IMR-90 (cell line): Measurements from ENCODE around the gene ANTXR1. TPM values are rescaled to one million over a fixed set of nuclear protein-coding genes. Genes with fewer than 3 reads are reported as not detected.

ENCODE experiments used
- ATAC-seq: fragments of 200-7000 bp; cut with Tn5 transposase; 2 replicates; pipeline ENCODE4 v1.9.1; 2020; ENCODE audit warnings: low read depth, mild to moderate bottlenecking, moderate library complexity
- BruUV-seq: library from RNA; stranded (reverse); fragments of 400-500 nt; replicated peaks from 2 replicates; lab custom pipeline; 2021; lab: Mats Ljungman, UMichigan
- CTCF ChIA-PET: fragments of 300-600 bp; formaldehyde crosslinking; extraction: SDS; loops from one replicate; lab custom pipeline; 2021; ENCODE audit warnings: antibody characterized with exemption; lab: Yijun Ruan, JAX
- POLR2A ChIA-PET: fragments of 300-600 bp; sonication (Branson Sonifier 250); formaldehyde crosslinking; loops from one replicate; lab custom pipeline; 2022; ENCODE audit warnings: antibody characterized with exemption; ENCODE audit not compliant: unreplicated experiment; lab: Charles Lee
- DNase-seq: peaks from one replicate; pipeline ENCODE4 v3.0.0; 2013
- H2AFZ ChIP-seq: replicated peaks from 2 replicates; pipeline ENCODE3; 2013; ENCODE audit warnings: low read length, mild to moderate bottlenecking; ENCODE audit not compliant: poor library complexity
- H2AK5ac ChIP-seq: 2 replicates; pipeline ENCODE4 v1.6.1; 2013; ENCODE audit warnings: low read depth, low read length, inconsistent platforms
- H2AK9ac ChIP-seq: replicated peaks from 2 replicates; pipeline ENCODE3; 2013; ENCODE audit warnings: mild to moderate bottlenecking, low read depth, low read length, moderate library complexity; ENCODE audit not compliant: poor library complexity
- H2BK120ac ChIP-seq: 2 replicates; pipeline ENCODE4 v1.6.1; 2013; ENCODE audit warnings: low read depth, low read length, inconsistent platforms
- H2BK15ac ChIP-seq: 3 replicates; pipeline ENCODE4 v1.6.1; 2013; ENCODE audit warnings: low read depth, low read length, inconsistent platforms
- H2BK20ac ChIP-seq: 2 replicates; pipeline ENCODE4 v1.6.1; 2013; ENCODE audit warnings: low read depth, mild to moderate bottlenecking, inconsistent platforms, low read length, moderate library complexity
- H2BK5ac ChIP-seq: 2 replicates; pipeline ENCODE4 v1.6.1; 2013; ENCODE audit warnings: mild to moderate bottlenecking, low read depth, low read length, inconsistent platforms; ENCODE audit not compliant: poor library complexity, severe bottlenecking
- H3K14ac ChIP-seq: replicated peaks from 2 replicates; pipeline ENCODE4 v1.6.1; 2013; ENCODE audit warnings: low read depth, low read length, inconsistent platforms
- H3K18ac ChIP-seq: 2 replicates; pipeline ENCODE4 v1.6.1; 2013; ENCODE audit warnings: low read depth, low read length, control low read depth
- H3K23ac ChIP-seq: 2 replicates; pipeline ENCODE4 v1.6.1; 2013; ENCODE audit warnings: low read depth, low read length, inconsistent platforms
- H3K27ac ChIP-seq: 2 replicates; pipeline ENCODE4 v1.5.1; 2013; ENCODE audit warnings: mild to moderate bottlenecking, control low read depth, low read length; ENCODE audit not compliant: insufficient read depth
- H3K27me3 ChIP-seq: 2 replicates; pipeline ENCODE4 v1.6.1; 2013; ENCODE audit warnings: low read length; ENCODE audit not compliant: control insufficient read depth, insufficient read depth
- H3K36me3 ChIP-seq: 2 replicates; pipeline ENCODE4 v1.6.1; 2013; ENCODE audit warnings: low read length, mixed read lengths; ENCODE audit not compliant: control insufficient read depth, insufficient read depth
- H3K4ac ChIP-seq: 2 replicates; pipeline ENCODE4 v1.6.1; 2013; ENCODE audit warnings: low read depth, low read length, inconsistent platforms
- H3K4me1 ChIP-seq: 2 replicates; pipeline ENCODE4 v1.6.1; 2013; ENCODE audit warnings: low read length, mixed read lengths; ENCODE audit not compliant: control insufficient read depth, insufficient read depth
- H3K4me2 ChIP-seq: 2 replicates; pipeline ENCODE4 v1.6.1; 2013; ENCODE audit warnings: low read depth, mild to moderate bottlenecking, control low read depth, low read length, moderate library complexity
- H3K4me3 ChIP-seq: 2 replicates; pipeline ENCODE4 v1.5.1; 2013; ENCODE audit warnings: low read depth, mild to moderate bottlenecking, control low read depth, low read length, moderate library complexity; ENCODE audit not compliant: insufficient read depth
- H3K56ac ChIP-seq: 2 replicates; pipeline ENCODE4 v1.6.1; 2013; ENCODE audit warnings: low read length, inconsistent platforms; ENCODE audit not compliant: insufficient read depth; ENCODE audit errors: extremely low read depth
- H3K79me1 ChIP-seq, 2 experiments: 2 replicates each; pipeline ENCODE4 v1.6.1; 2013; ENCODE audit warnings: low read length in 2 of 2, inconsistent platforms in 1 of 2, low read depth in 1 of 2
- H3K9ac ChIP-seq: 2 replicates; pipeline ENCODE4 v1.6.1; 2013; ENCODE audit warnings: low read depth, low read length, control low read depth
- H3K9me1 ChIP-seq: 2 replicates; pipeline ENCODE4 v1.6.1; 2013; ENCODE audit warnings: low read length, inconsistent platforms; ENCODE audit not compliant: insufficient read depth
- H3K9me3 ChIP-seq: 2 replicates; pipeline ENCODE4 v1.6.1; 2013; ENCODE audit warnings: low read length; ENCODE audit not compliant: control insufficient read depth, insufficient read depth
- H4K20me1 ChIP-seq: 2 replicates; pipeline ENCODE4 v1.6.1; 2013; ENCODE audit warnings: low read length, inconsistent platforms; ENCODE audit not compliant: insufficient read depth
- H4K5ac ChIP-seq: 2 replicates; pipeline ENCODE4 v1.6.1; 2013; ENCODE audit warnings: mild to moderate bottlenecking, low read depth, low read length, control low read depth
- H4K8ac ChIP-seq, 2 experiments: 2 replicates each; pipeline ENCODE4 v1.6.1; 2013; ENCODE audit warnings: low read depth in 2 of 2, low read length in 2 of 2, control low read depth in 1 of 2, inconsistent platforms in 1 of 2
- H4K91ac ChIP-seq: 2 replicates; pipeline ENCODE4 v1.6.1; 2013; ENCODE audit warnings: low read depth, low read length, inconsistent platforms; ENCODE audit not compliant: insufficient read depth
- BHLHE40 ChIP-seq: fragments of 150-350 bp; IDR thresholded peaks from 2 replicates; pipeline ENCODE4 v1.6.1; 2016; ENCODE audit warnings: mild to moderate bottlenecking, low read depth, low read length
- CHD1 ChIP-seq: IDR thresholded peaks from 2 replicates; pipeline ENCODE4 v1.6.1; 2012; ENCODE audit warnings: low read depth, low read length, improper control_type of control experiment
- FOS ChIP-seq: fragments of 150-350 bp; IDR thresholded peaks from 2 replicates; pipeline ENCODE4 v1.6.1; 2016; ENCODE audit warnings: low read depth, low read length
- MAFK ChIP-seq: IDR thresholded peaks from 2 replicates; pipeline ENCODE4 v1.6.1; 2012; ENCODE audit warnings: low read depth, low read length, improper control_type of control experiment
- MXI1 ChIP-seq: IDR thresholded peaks from 2 replicates; pipeline ENCODE4 v1.6.1; 2012; ENCODE audit warnings: low read depth, mild to moderate bottlenecking, low read length, moderate library complexity, borderline replicate concordance
- NFE2L2 ChIP-seq: fragments of 150-350 bp; IDR thresholded peaks from 2 replicates; pipeline ENCODE4 v1.6.1; 2016; ENCODE audit warnings: low read depth, mild to moderate bottlenecking, low read length
- POLR2A ChIP-seq: IDR thresholded peaks from 2 replicates; pipeline ENCODE4 v1.6.1; 2012; ENCODE audit warnings: mild to moderate bottlenecking, low read depth, low read length
- RAD21 ChIP-seq: IDR thresholded peaks from 2 replicates; pipeline ENCODE4 v1.6.1; 2012; ENCODE audit warnings: low read length, improper control_type of control experiment
- RCOR1 ChIP-seq: IDR thresholded peaks from 2 replicates; pipeline ENCODE4 v1.6.1; 2012; ENCODE audit warnings: mild to moderate bottlenecking, low read length, improper control_type of control experiment; ENCODE audit not compliant: insufficient replicate concordance
- SMC3 ChIP-seq: fragments of 150-350 bp; IDR thresholded peaks from 2 replicates; pipeline ENCODE4 v1.6.1; 2016; ENCODE audit warnings: low read depth, mild to moderate bottlenecking, antibody characterized with exemption, low read length, moderate library complexity
- WGBS, 2 experiments: methylation state at CpG; one replicate each; pipeline versions ENCODE4 v1.1.5 to v1.1.7; 2013; ENCODE audit warnings: missing lambda C conversion rate in 2 of 2; ENCODE audit not compliant: insufficient read length in 1 of 2; ENCODE audit errors: extremely low coverage in 2 of 2; 5-methylcytosine and 5-hydroxymethylcytosine counted together
- dilution Hi-C: fragments of 300-500 bp; cut with HindIII; formaldehyde crosslinking; loops from one replicate; pipeline ENCODE4 v1.14.3; 2018; ENCODE audit warnings: low sequenced_read_pairs; ENCODE audit not compliant: unreplicated experiment
- in situ Hi-C: fragments of 300-500 bp; cut with MboI; formaldehyde crosslinking; loops from 3 replicates; pipeline ENCODE4 v1.14.3; 2019; ENCODE audit warnings: low sequenced_read_pairs, inconsistent platforms, mixed read lengths
- intact Hi-C: fragments of 100-400 bp; cut with micrococcal nuclease; formaldehyde crosslinking; loops from 2 replicates; pipeline ENCODE4 v1.10.0; 2022
- polyA plus RNA-seq, 3 experiments: library from polyadenylated mRNA; depleted of rRNA; stranded (reverse); fragments of >200 nt; gene quantifications; 2 replicates each; pipeline ENCODE4 v1.2.3, GENCODE V29; 2012; ENCODE audit warnings: low replicate concordance in 1 of 3
- total RNA-seq: library from RNA; depleted of rRNA; stranded (reverse); fragments of >200 nt; gene quantifications from 2 replicates; pipeline ENCODE4 v1.2.3, GENCODE V29; 2012
- TF ChIP-seq, protein P1 (sequence below): fragments of 150-350 bp; IDR thresholded peaks from 2 replicates; pipeline ENCODE4 v1.6.1; 2017; ENCODE audit warnings: mild to moderate bottlenecking, antibody characterized with exemption, low read length, low read depth
- TF ChIP-seq, protein P2 (sequence below): conservative IDR thresholded peaks from 2 replicates; pipeline ENCODE4 v1.5.1; 2012; ENCODE audit warnings: mild to moderate bottlenecking, low read depth, low read length, improper control_type of control experiment

ANTXR1 gene
- total and polyA plus RNA-seq, 2 of the 4 experiments (the other 2 are of a cell fraction), result 27.2 to 36.9 TPM

DNA sequence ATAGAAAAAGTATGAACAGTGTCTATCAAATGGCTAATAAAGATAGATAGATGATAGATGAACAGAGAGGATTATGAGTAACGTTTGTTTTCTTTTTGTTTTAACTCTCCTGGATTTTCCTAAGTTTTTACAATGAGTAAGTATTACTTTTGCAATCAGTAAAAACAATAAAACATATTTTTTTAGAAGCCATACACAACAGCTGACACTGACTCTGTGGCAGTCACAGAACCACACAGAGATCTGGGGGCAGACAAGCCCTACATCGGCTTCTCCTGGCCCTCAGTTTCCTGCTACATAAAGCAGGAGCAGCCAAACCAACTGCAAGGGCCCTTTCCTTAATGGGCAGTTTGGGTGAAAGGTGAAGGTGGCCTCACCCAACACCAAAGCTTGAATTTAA is 63.6 kb downstream of the ANTXR1 start:
- peaks cover 24% of the 10 kb centered on the region for H3K9me1 ChIP-seq
- H3K27ac ChIP-seq, result no peak overlapping the region
- H3K4ac ChIP-seq, result no peak overlapping the region
- no peak overlapping the region for H2AK5ac ChIP-seq
- H2BK120ac ChIP-seq, result no peak overlapping the region
- intact Hi-C loops (no loop called here), in situ Hi-C loops (no loop called here), dilution Hi-C loops (no loop called here)
- WGBS, 2 experiments, result no CpG with 5 or more reads among the region's 2 CpGs
- no peak overlapping the region for H3K14ac ChIP-seq
- TF ChIP-seq RCOR1 (no peak), MAFK (no peak), CHD1 (no peak), RAD21 (no peak), BHLHE40 (no peak), MXI1 (no peak), NFE2L2 (no peak), SMC3 (no peak), FOS (no peak), POLR2A (no peak)
- TF ChIP-seq, protein P1, sequence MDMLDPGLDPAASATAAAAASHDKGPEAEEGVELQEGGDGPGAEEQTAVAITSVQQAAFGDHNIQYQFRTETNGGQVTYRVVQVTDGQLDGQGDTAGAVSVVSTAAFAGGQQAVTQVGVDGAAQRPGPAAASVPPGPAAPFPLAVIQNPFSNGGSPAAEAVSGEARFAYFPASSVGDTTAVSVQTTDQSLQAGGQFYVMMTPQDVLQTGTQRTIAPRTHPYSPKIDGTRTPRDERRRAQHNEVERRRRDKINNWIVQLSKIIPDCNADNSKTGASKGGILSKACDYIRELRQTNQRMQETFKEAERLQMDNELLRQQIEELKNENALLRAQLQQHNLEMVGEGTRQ, result no peak
- TF ChIP-seq, protein P2, sequence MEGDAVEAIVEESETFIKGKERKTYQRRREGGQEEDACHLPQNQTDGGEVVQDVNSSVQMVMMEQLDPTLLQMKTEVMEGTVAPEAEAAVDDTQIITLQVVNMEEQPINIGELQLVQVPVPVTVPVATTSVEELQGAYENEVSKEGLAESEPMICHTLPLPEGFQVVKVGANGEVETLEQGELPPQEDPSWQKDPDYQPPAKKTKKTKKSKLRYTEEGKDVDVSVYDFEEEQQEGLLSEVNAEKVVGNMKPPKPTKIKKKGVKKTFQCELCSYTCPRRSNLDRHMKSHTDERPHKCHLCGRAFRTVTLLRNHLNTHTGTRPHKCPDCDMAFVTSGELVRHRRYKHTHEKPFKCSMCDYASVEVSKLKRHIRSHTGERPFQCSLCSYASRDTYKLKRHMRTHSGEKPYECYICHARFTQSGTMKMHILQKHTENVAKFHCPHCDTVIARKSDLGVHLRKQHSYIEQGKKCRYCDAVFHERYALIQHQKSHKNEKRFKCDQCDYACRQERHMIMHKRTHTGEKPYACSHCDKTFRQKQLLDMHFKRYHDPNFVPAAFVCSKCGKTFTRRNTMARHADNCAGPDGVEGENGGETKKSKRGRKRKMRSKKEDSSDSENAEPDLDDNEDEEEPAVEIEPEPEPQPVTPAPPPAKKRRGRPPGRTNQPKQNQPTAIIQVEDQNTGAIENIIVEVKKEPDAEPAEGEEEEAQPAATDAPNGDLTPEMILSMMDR, result no peak
- no peak overlapping the region for H4K91ac ChIP-seq
- no peak for ATAC-seq
- no peak for DNase-seq
- H3K9ac ChIP-seq, result no peak overlapping the region
- no peak overlapping the region for H3K56ac ChIP-seq
- H3K4me1 ChIP-seq, result peaks cover 2% of the 10 kb centered on the region; the same call in 1 of the 2 replicates
- H4K8ac ChIP-seq, result no peak overlapping the region
- ChIA-PET POLR2A (no interaction called here), CTCF (no interaction called here)
- no peak overlapping the region for H3K18ac ChIP-seq
- H4K20me1 ChIP-seq, result no peaks in the 10 kb centered on the region
- no peak overlapping the region for H3K4me3 ChIP-seq
- H2BK15ac ChIP-seq, result no peak overlapping the region
- no peaks in the 10 kb centered on the region for H3K9me3 ChIP-seq
- H3K79me1 ChIP-seq, result peaks cover 11 to 43% of the 10 kb centered on the region in 2 experiments; a peak in 3 of 4 replicates
- no peak overlapping the region for H3K23ac ChIP-seq
- no peak overlapping the region for H2AFZ ChIP-seq
- H4K5ac ChIP-seq, result no peak overlapping the region
- H3K4me2 ChIP-seq, result no peak overlapping the region
- H2BK5ac ChIP-seq, result no peak overlapping the region
- no peak overlapping the region for H2AK9ac ChIP-seq
- no peaks in the 10 kb centered on the region for H3K27me3 ChIP-seq
- no peak overlapping the region for H2BK20ac ChIP-seq
- peaks cover 55% of the 10 kb centered on the region for H3K36me3 ChIP-seq
- BruUV-seq, result no TSS peak
